Measurements from ENCODE around the gene KAZN. TPM values are rescaled to one million over a fixed set of nuclear protein-coding genes. Genes with fewer than 3 reads are reported as not detected.

KAZN gene
- total RNA-seq, 1 donor from 2014 or later = 2.8 TPM

- no peaks in the 10 kb centered on the region for H3K27me3 ChIP-seq (ENCODE audit: control insufficient read depth, insufficient read depth, low read length)
- H3K36me3 ChIP-seq (ENCODE audit: control insufficient read depth, insufficient read depth, low read length) = no peaks in the 10 kb centered on the region
- DNase-seq (ENCODE audit: low read depth) = no peak
- no peak for TF ChIP-seq CTCF (IDR thresholded peaks at IDR 0.05; ENCODE audit: insufficient read depth, low read length, poor library complexity, severe bottlenecking)
- no peak overlapping the region for H3K4me3 ChIP-seq (ENCODE audit: low read depth, low read length)
Measured at GRCh38 chr1:14775434-14775833, 176.9 kb downstream of the KAZN start.

- no peak for DNase-seq (ENCODE audit: low read depth)
- Histone ChIP-seq H3K36me3 (ENCODE audit: control insufficient read depth, insufficient read depth, low read length) (no peaks in the 10 kb centered on the region), H3K27me3 (ENCODE audit: control insufficient read depth, insufficient read depth, low read length) (no peaks in the 10 kb centered on the region), H3K4me3 (ENCODE audit: low read depth, low read length) (no peak overlapping the region)
- no peak for TF ChIP-seq CTCF (IDR thresholded peaks at IDR 0.05; ENCODE audit: insufficient read depth, low read length, poor library complexity, severe bottlenecking)
Measured at GRCh38 chr1:14777516-14778506, 179.3 kb downstream of the KAZN start.

DNA sequence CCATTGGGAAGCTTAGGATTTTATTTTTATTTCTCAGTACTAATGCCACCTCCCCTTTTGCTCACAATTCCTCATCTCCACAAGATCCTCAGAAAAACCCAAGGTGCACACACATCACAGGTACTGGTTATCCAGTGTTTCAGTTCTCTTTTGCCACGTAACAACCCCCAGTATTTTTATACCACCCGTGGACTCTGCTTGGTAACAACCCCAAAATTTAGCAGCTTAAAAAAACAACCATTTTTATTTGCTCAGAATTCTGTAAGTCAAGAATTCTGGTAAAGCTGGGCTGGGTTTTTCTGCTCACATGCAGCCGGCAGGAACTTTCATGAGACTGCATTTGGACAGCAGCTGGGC lies 180.0 kb downstream of the KAZN start:
- Histone ChIP-seq H3K4me3 (ENCODE audit: low read depth, low read length) (no peak overlapping the region), H3K27me3 (ENCODE audit: control insufficient read depth, insufficient read depth, low read length) (no peaks in the 10 kb centered on the region), H3K36me3 (ENCODE audit: control insufficient read depth, insufficient read depth, low read length) (no peaks in the 10 kb centered on the region)
- TF ChIP-seq CTCF (IDR thresholded peaks at IDR 0.05; ENCODE audit: insufficient read depth, low read length, poor library complexity, severe bottlenecking) = no peak
- DNase-seq (ENCODE audit: low read depth) = no peak

GRCh38 chr1:14778898-14779865 lies 180.7 kb downstream of the KAZN start:
- no peak overlapping the region for H3K4me3 ChIP-seq (ENCODE audit: low read depth, low read length)
- no peaks in the 10 kb centered on the region for H3K36me3 ChIP-seq (ENCODE audit: control insufficient read depth, insufficient read depth, low read length)
- no peak for DNase-seq (ENCODE audit: low read depth)
- H3K27me3 ChIP-seq (ENCODE audit: control insufficient read depth, insufficient read depth, low read length) = no peaks in the 10 kb centered on the region
- TF ChIP-seq CTCF (IDR thresholded peaks at IDR 0.05; ENCODE audit: insufficient read depth, low read length, poor library complexity, severe bottlenecking) = peak; percentile 71

DNA sequence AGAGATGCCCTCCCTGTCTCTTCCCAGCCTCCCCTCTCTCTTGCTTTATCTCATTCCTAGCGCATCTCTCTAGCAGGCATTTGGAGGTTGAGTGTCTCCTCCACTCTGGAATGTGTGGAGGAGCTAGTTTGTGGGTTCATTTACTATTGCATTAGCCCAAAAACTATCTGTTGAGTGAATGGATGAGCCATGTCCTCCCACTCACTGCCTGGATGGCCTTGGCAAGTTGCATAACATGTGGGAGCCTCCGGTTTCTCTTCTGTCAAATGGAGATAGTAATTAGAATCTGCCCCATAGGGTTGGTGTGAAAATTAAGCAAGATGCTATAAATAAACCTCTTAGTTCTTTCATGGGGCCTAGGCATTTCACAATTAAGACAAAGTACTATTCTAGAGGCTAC lies 181.8 kb downstream of the KAZN start:
- Histone ChIP-seq H3K36me3 (ENCODE audit: control insufficient read depth, insufficient read depth, low read length) (no peaks in the 10 kb centered on the region), H3K4me3 (ENCODE audit: low read depth, low read length) (no peak overlapping the region), H3K27me3 (ENCODE audit: control insufficient read depth, insufficient read depth, low read length) (no peaks in the 10 kb centered on the region)
- DNase-seq (ENCODE audit: low read depth) = no peak
- no peak for TF ChIP-seq CTCF (IDR thresholded peaks at IDR 0.05; ENCODE audit: insufficient read depth, low read length, poor library complexity, severe bottlenecking)

All from kidney epithelial cell (primary cell).